ENCODE measurements around the gene AKAP8L.

- TF ChIP-seq ARID2 (IDR thresholded peaks at IDR 0.05) (no peak), SMC3 (conservative IDR thresholded peaks at IDR 0.05; ENCODE audit: insufficient read depth, low read depth, low read length) (no peak)
These were observed 19.2 kb downstream of the AKAP8L start for GRCh38 chr19:15399635-15400034.
